Measurements from ENCODE around the gene PDE4B. TPM values are rescaled to one million over a fixed set of nuclear protein-coding genes. Genes with fewer than 3 reads are reported as not detected.
"Not testable (repeated sequence)": the region's sequence is repeated elsewhere in the genome, so short reads cannot be mapped to it uniquely, and the experiment has no call there.

The PDE4B gene
- total RNA-seq, 1 donor from 2014 or later: 18.6 TPM

GRCh38 chr1:66119148-66119547 is 326.5 kb downstream of the PDE4B start:
- no peak for DNase-seq (ENCODE audit: low spot score)

- DNase-seq (ENCODE audit: low spot score): no peak
Measured at GRCh38 chr1:66124670-66125069, 332.0 kb downstream of the PDE4B start.

- not testable (repeated sequence) for DNase-seq (ENCODE audit: low spot score)
Measured at GRCh38 chr1:66128641-66129040, 335.9 kb downstream of the PDE4B start.

- DNase-seq (ENCODE audit: low spot score): no peak
Measured at GRCh38 chr1:66132324-66132723, 339.6 kb downstream of the PDE4B start.

- DNase-seq (ENCODE audit: low spot score): no peak
Measured at GRCh38 chr1:66134004-66134403, 341.3 kb downstream of the PDE4B start.

- no peak for DNase-seq (ENCODE audit: low spot score)
Measured at GRCh38 chr1:66135161-66135560, 342.5 kb downstream of the PDE4B start.

- not testable (repeated sequence) for DNase-seq (ENCODE audit: low spot score)
Measured at GRCh38 chr1:66136423-66136822, 343.7 kb downstream of the PDE4B start.

GRCh38 chr1:66137235-66137634 is 344.5 kb downstream of the PDE4B start:
- no peak for DNase-seq (ENCODE audit: low spot score)

GRCh38 chr1:66138613-66139012 is 345.9 kb downstream of the PDE4B start:
- DNase-seq (ENCODE audit: low spot score): no peak

GRCh38 chr1:66140072-66140471 is 347.4 kb downstream of the PDE4B start:
- DNase-seq (ENCODE audit: low spot score): no peak

GRCh38 chr1:66143651-66144050 is 351.0 kb downstream of the PDE4B start:
- DNase-seq (ENCODE audit: low spot score): no peak

GRCh38 chr1:66147226-66147835 is 354.6 kb downstream of the PDE4B start:
- DNase-seq (ENCODE audit: low spot score): no peak

- DNase-seq (ENCODE audit: low spot score): no peak
Measured at GRCh38 chr1:66152034-66152433, 359.3 kb downstream of the PDE4B start.

- no peak for DNase-seq (ENCODE audit: low spot score)
Measured at GRCh38 chr1:66154394-66154793, 361.7 kb downstream of the PDE4B start.

GRCh38 chr1:66156144-66156543 is 363.4 kb downstream of the PDE4B start:
- no peak for DNase-seq (ENCODE audit: low spot score)

- no peak for DNase-seq (ENCODE audit: low spot score)
Measured at GRCh38 chr1:66159800-66160199, 367.1 kb downstream of the PDE4B start.

- no peak for DNase-seq (ENCODE audit: low spot score)
Measured at GRCh38 chr1:66160719-66161118, 368.0 kb downstream of the PDE4B start.

- DNase-seq (ENCODE audit: low spot score): no peak
Measured at GRCh38 chr1:66166753-66167152, 374.1 kb downstream of the PDE4B start.

GRCh38 chr1:66167267-66167666 is 374.6 kb downstream of the PDE4B start:
- DNase-seq (ENCODE audit: low spot score): no peak

- no peak for DNase-seq (ENCODE audit: low spot score)
Measured at GRCh38 chr1:66168467-66168887, 375.8 kb downstream of the PDE4B start.

GRCh38 chr1:66168948-66169671 is 376.4 kb downstream of the PDE4B start:
- DNase-seq (ENCODE audit: low spot score): no peak

GRCh38 chr1:66172272-66172671 is 379.6 kb downstream of the PDE4B start:
- DNase-seq (ENCODE audit: low spot score): no peak

GRCh38 chr1:66175098-66175497 is 382.4 kb downstream of the PDE4B start:
- no peak for DNase-seq (ENCODE audit: low spot score)
